Body of pancreas (tissue), 4 donors: ENCODE results near the gene CAPZB.

ENCODE experiments used
- CTCF ChIP-seq, 7 experiments: fragments of 450-650 bp in 4 of 7; fragments of 200-600 bp in 3 of 7; sonication (generic) in 3 of 7; IDR thresholded peaks; one replicate each; pipeline ENCODE4 v1.5.1; 2016 to 2019; ENCODE audit warnings: antibody characterized with exemption in 7 of 7
- POLR2A ChIP-seq, 3 donors: fragments of 450-650 bp; IDR thresholded peaks; one replicate each; pipeline ENCODE4 v1.6.1; 2016; ENCODE audit warnings: antibody characterized with exemption in 3 of 3, mild to moderate bottlenecking in 2 of 3

GRCh38 chr1:19321071-19321470 is 164.3 kb downstream of the CAPZB start:
- TF ChIP-seq CTCF (IDR thresholded peaks at IDR 0.05): no peak
- no peak for TF ChIP-seq POLR2A (IDR thresholded peaks at IDR 0.05)
